HG03521 (cell line): ENCODE data around the gene CDH23.

ENCODE experiments used
- ATAC-seq: cut with Tn5 transposase; IDR thresholded peaks from one replicate; pipeline ENCODE4 v1.9.1; 2021; ENCODE audit warnings: mild to moderate bottlenecking, moderate library complexity; ENCODE audit not compliant: unreplicated experiment

CDH23 gene

GRCh38 chr10:71746344-71747037, 349.8 kb downstream of the CDH23 start:
- no peak for ATAC-seq

GRCh38 chr10:71747039-71747531, 350.4 kb downstream of the CDH23 start:
- ATAC-seq = no peak

DNA sequence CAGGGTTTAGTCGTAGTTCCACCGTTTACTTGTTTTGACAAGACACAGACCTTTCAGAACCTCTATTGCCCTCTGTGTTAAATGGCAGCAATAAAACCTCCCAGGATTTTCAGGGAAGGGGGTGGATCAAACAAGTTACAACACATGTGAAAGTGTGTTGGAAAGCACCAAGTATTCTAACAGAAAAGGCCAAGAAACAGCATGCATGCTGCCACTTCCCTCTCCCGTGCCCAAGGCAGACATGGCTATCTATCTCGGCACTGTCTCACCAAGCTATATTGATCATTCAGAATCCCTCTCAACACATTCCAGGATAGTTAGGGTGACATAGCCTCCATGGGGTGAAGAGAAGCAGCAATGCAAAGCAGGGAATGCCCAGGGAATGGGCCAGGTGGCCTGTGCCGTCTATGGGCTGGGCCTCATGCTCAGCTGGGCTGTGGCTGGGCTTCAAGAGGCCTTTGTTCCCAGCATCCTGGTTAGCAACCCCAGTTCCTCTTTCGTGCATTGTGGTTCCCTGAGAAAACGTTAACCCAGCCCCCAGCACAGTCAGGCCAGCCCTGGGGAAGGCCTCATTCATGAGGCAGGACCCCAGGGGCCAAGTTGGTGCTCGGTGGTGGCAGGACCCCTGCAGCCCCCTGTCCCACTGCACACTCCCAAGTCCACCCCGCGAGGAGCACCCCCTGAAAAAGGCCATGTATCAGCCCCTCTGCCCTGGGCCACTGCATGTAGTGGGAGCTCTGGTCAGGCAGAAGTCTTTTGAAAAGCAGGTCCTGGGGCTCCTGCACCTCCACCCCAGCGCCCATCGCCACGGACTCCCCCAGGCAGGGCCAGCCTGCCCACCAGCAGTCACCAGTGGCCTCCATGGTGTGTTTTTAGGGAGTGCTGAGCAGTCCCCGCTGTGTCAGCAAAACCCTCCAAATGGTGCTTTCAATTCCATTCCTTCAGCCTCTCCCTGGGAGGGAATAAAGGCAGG, 351.1 kb downstream of the CDH23 start:
- no peak for ATAC-seq

GRCh38 chr10:71748671-71749191, 352.0 kb downstream of the CDH23 start:
- ATAC-seq = no peak

DNA sequence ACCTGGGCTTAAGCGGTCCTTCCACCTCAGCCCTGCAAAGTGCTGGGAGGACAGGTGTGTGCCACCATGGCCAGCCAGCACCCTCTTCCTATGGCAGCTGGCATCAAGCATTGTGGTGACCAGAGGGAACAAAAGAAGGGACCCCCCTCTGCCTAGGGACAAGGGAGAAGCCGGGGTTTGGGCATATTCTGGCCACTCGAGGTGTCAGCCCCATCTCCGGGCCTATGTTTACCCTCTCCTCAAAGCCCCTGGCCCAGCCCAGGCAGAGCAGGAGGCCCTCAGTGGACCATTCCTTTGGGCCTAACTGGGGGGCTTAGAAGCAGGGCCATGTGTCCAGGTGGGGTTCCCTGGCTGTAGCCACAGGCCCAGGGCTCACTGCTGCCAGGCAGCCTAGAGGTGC, 352.7 kb downstream of the CDH23 start:
- ATAC-seq = no peak

DNA sequence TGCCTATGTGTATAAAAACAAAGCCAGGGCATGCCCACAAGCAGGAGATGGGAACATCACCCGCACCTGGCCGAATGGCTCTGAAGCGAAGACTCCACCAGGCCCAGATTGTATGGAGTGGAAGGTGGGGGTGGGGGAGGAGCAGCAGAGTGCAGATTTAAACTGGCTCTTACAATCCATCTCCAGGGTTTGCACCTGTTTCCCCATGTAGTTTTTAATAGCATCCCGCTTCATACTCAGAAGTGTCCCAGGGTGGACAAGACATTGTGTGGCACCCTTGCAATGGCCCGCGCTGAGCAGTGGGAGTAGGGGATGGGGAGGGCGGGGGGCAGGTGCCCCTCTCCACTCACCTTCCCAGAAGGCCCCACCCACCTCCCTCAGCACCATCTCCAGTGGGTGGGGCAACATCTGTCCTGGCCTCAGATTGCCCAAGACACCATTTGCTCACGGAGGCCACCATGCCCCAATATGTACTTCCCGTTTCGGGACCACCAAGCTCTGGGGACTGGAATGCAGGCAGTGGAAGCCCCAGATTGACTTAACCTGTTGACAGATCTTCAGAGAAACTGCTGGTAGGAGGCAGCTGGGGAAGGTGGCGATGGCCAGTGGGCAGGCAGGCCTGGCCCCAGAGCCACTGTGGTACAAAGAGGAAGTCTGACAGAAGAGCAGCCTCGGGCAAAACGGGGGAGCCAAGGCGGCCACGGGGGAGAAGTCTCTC, 353.6 kb downstream of the CDH23 start:
- no peak for ATAC-seq

GRCh38 chr10:71750986-71751385, 354.3 kb downstream of the CDH23 start:
- no peak for ATAC-seq

GRCh38 chr10:71751515-71752224, 354.9 kb downstream of the CDH23 start:
- no peak for ATAC-seq

DNA sequence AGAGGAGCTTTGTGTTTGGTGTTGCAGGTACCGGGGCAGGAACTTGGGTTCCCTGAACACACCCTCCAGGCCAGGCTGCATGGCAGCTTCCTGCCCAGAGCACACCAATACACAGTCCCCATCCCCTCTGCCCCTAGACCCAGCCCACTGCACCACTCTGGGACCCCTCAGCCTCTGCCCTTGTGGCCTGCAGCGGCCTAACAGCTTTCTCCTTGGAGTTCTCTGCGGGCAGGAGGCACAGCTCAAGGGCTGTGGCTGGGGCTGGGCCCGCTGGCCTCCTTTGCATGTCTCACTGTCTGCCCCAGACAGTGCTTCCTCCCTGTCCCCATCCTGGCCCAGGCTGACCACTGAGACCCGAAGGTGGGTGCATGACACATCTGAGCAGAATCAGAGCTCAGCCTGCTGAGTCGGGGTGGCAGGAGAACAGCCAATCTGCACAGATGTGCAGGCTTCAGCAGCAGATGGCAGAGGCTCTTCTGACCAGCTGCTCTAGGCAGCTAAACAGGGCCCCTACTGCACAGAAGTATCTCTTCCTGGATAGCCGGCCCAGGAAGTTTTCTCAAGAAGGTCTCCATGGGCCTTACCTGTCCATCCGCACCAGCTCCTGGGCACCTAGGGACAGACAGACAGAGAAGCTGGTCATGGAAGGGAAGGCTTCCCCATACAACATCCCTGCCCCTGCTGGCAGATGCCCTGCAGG, 355.8 kb downstream of the CDH23 start:
- ATAC-seq = no peak

- ATAC-seq = no peak
These were observed 356.6 kb downstream of the CDH23 start for GRCh38 chr10:71753091-71753959.

GRCh38 chr10:71753960-71754505, 357.3 kb downstream of the CDH23 start:
- no peak for ATAC-seq

DNA sequence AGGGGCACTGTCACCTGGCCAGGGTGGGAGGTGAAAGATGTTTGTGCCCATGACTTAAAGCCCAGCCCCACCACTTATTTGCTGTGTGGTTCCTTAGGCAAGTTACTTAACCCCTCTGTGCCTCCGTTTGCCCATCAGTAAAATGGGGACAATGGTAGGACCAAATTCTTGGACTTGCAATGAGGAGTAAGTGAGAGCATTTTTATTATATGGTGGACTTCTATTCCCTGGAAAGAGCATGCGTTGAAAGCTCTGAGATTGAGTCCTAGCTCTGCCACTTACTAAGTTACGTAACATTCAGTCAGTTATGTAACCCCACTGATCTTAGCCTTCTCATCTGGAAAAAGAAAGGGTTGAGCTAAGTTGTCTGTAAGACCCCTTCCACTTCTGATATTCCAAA, 357.8 kb downstream of the CDH23 start:
- ATAC-seq = no peak

- ATAC-seq = no peak
These were observed 358.6 kb downstream of the CDH23 start for GRCh38 chr10:71755179-71755879.

DNA sequence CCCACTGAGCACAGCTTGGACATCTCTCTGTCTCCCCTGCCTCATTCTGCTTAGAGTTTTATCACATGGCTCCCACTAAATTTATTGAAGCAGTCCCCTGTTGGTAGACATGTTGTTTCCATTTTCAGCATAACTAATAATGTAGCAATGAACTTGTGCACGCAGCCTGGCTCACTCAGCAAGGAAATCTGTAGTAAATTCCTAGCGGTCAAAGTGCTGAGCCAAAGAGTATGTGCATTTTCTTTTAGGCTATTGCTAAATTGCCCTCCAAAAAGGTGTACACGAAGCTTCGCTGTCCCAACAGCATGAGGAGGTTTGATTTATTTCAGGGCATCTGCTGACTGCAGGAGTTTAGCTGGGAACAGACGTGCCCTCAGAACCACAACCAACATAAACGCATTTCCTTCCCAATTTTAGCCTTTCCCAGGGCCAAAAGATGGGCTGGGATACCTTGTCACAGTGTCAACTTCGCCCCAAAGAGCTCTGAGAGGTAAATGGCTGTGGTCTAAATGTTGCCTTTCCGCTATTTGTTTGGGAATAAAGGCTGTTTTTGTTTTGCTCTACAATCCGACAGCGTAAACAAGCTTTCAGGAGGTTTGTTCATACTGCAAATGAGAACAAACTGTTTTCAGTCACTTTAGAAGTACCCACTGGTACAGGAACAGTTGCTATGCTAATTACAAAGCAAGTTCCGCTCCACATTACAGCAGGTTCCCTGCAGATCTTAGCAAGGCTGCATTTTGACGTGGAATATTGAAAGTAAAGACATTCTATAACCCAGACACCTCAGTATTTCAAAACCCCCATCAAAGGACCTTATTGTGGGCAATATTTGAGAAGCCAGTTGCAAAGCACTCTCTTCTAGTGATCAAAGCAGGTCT, 359.8 kb downstream of the CDH23 start:
- ATAC-seq = no peak

- no peak for ATAC-seq
These were observed 360.7 kb downstream of the CDH23 start for GRCh38 chr10:71757399-71757922.

DNA sequence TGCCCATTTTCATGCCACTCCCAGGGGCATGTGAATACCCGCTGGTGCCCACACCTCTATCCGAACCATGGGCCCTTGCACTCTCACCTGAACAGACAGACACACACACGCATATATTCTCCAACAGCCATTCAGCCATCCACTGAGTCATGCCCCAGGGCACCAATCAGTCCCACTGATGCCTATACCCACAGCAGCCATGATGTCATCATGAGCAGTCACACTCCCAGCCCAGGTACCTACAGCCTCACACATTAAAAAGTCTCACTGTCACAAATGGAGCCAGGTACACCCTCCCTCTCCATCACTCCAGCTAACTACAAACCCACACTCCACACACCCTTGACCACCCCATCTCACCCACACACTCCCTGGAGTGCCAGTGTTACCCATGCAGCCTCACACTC, 364.4 kb downstream of the CDH23 start:
- ATAC-seq = no peak
